ENCODE data around the gene ZHX3.

The ZHX3 gene

GRCh38 chr20:41201760-41202159, 115.8 kb downstream of the ZHX3 start:
- TF ChIP-seq, protein P1, sequence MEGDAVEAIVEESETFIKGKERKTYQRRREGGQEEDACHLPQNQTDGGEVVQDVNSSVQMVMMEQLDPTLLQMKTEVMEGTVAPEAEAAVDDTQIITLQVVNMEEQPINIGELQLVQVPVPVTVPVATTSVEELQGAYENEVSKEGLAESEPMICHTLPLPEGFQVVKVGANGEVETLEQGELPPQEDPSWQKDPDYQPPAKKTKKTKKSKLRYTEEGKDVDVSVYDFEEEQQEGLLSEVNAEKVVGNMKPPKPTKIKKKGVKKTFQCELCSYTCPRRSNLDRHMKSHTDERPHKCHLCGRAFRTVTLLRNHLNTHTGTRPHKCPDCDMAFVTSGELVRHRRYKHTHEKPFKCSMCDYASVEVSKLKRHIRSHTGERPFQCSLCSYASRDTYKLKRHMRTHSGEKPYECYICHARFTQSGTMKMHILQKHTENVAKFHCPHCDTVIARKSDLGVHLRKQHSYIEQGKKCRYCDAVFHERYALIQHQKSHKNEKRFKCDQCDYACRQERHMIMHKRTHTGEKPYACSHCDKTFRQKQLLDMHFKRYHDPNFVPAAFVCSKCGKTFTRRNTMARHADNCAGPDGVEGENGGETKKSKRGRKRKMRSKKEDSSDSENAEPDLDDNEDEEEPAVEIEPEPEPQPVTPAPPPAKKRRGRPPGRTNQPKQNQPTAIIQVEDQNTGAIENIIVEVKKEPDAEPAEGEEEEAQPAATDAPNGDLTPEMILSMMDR (IDR thresholded peaks at IDR 0.05; ENCODE audit: control extremely low read depth, extremely low read depth, low read depth, missing control alignments) = no peak
- ChIA-PET POLR2A (no interaction called here), CTCF (interaction anchor here (0.8 to 1.8 kb wide), 6 partner anchors 12 to 46 kb away, joined by 3 to 7 read pairs (median 5); no protein-coding TSS in a partner anchor)
- DNase-seq (ENCODE audit: extremely low spot score) = no peak

DNA sequence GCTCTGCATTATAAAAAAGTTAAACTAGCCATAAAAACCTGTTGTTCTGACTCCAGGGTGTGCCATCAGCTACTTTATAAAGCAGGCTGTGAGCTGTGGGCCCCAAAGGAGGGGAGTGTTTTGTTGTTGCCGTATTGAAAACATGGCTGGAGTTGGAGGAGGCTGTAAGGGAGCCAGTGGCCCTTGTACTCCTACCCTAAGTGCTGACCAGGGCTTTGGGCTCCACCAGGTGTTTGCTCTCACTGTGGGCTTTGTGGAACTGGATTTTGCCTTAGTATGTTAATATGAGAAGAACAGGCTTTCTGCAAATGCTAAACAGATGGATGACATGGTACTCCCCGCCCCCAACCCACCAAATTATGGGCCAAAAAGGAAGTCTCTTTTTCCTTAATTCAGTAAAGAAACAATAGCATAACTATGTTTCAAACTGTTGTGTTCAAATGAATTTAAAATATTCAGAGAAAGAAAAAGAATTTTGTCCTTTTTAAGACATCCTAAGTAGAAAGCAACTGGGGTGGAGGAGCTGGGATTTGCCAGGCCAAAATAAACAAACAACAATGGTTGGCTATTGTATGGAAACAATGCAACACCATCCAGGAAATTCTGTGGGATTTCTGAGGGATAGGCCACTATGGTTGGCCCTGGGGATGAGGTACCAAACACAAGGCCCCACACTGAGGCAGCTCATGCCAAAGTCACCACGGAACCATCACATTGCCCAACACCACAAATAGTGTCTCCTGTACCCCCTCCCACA, 116.9 kb downstream of the ZHX3 start:
- no peak for DNase-seq (ENCODE audit: extremely low spot score)
- CTCF ChIA-PET = interaction anchor here (0.7 to 1.8 kb wide), 4 partner anchors 11 to 28 kb away, joined by 3 to 7 read pairs (median 6); no protein-coding TSS in a partner anchor
- POLR2A ChIA-PET = no interaction called here
- TF ChIP-seq, protein P1 (IDR thresholded peaks at IDR 0.05; ENCODE audit: control extremely low read depth, extremely low read depth, low read depth, missing control alignments) = no peak

DNA sequence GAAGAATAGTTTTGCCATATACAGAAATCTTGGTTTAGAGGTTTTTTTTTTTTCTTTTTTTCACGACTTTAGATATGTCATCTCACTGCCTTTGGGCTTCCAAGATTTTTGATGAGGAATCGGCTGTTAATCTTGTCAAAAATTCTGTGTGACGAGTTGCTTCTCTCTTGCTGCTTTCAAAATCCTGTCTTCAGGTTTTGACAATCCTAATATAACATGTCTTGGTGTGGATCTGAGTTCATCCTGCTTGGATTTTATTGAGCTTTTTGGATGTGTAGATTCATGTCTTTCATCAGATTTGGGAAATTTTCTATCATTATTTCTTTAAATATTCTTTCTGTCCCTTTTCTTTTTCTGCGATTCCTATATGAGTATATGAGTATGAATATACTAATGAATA, 119.1 kb downstream of the ZHX3 start:
- CTCF ChIA-PET = interaction anchor here (1.0 to 1.1 kb wide), 2 partner anchors 10 to 41 kb away, joined by 3 to 4 read pairs; no protein-coding TSS in a partner anchor
- POLR2A ChIA-PET = interaction anchor here (0.7 kb wide), 1 partner anchor 10 kb away, joined by 4 read pairs; no protein-coding TSS in a partner anchor

DNA sequence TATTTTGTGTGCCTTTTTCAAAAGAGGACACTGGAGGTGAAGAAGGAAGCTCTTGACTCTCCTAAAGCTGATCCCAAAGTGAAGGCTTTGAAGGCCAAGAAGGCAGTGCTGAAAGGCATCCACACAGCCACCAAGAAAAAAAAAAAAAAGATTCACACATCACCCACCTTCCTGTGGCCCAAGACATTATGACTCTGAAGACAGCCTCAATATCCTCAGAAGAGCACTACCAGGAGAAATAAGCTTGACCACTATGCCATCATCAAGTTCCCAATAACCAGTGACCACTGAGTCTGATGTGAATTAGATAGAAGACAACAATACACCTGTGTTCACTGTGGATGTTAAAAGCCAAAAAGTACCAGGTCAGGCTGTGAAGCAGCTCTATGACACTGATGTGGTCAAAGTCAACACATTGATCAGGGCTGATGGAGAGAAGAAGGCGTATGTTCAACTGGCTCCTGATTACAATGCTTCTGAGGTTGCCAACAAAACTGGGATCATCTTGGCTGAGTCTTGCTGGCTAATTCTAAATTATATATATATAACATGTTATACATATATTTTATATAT, 120.8 kb downstream of the ZHX3 start:
- TF ChIP-seq, protein P1 (IDR thresholded peaks at IDR 0.05; ENCODE audit: control extremely low read depth, extremely low read depth, low read depth, missing control alignments) = no peak
- DNase-seq (ENCODE audit: extremely low spot score) = no peak

More for the DNA sequence above, 119.1 kb downstream of the ZHX3 start:
- DNase-seq (ENCODE audit: extremely low spot score) = no peak
- TF ChIP-seq, protein P1 (IDR thresholded peaks at IDR 0.05; ENCODE audit: control extremely low read depth, extremely low read depth, low read depth, missing control alignments) = no peak

GRCh38 chr20:41192575-41192974, 125.0 kb downstream of the ZHX3 start:
- TF ChIP-seq, protein P1 (IDR thresholded peaks at IDR 0.05; ENCODE audit: control extremely low read depth, extremely low read depth, low read depth, missing control alignments) = no peak
- DNase-seq (ENCODE audit: extremely low spot score) = no peak
- ChIA-PET CTCF (interaction anchor here (1.2 kb wide), 1 partner anchor 20 kb away, joined by 3 read pairs; no protein-coding TSS in a partner anchor), POLR2A (no interaction called here)

More for the DNA sequence above, 120.8 kb downstream of the ZHX3 start:
- ChIA-PET CTCF (interaction anchor here (1.3 kb wide), 1 partner anchor 36 kb away, joined by 3 read pairs; no protein-coding TSS in a partner anchor), POLR2A (no interaction called here)

- ChIA-PET CTCF (interaction anchor here (1.2 kb wide), 1 partner anchor 19 kb away, joined by 3 read pairs; no protein-coding TSS in a partner anchor), POLR2A (no interaction called here)
- DNase-seq (ENCODE audit: extremely low spot score) = no peak
- TF ChIP-seq, protein P1 (IDR thresholded peaks at IDR 0.05; ENCODE audit: control extremely low read depth, extremely low read depth, low read depth, missing control alignments) = no peak
These were observed 125.7 kb downstream of the ZHX3 start for GRCh38 chr20:41191562-41192500.

Measured in GM10248 (cell line).